ENCODE data around the gene LRRFIP1.

DNA sequence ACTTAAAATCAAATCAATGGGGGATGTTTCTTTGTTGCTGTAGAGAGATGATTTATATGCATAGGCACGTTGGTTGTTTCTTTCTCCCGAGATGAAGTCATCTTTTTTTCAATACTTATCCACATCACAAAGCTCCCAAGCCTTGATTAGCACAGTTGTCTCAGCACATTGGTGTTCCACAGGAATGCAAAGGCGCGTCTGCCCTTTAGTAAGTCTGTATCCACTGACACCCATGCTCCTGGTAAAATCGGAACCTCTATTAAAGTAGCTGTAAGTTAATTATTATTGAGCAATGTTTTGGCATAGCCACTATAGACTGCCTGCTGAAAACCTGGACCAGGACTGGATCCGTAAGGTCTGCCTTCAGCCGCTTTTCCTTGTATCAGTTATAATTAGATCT is 93.6 kb downstream of the LRRFIP1 start:
- TF ChIP-seq CTCF (IDR thresholded peaks at IDR 0.05) = no peak
- no peak for TF ChIP-seq EZH2 (IDR thresholded peaks at IDR 0.05; ENCODE audit: borderline replicate concordance, insufficient read depth, low read depth, low read length, poor library complexity, severe bottlenecking)
